NCI-H2081 treated with DMSO at 0.1 percent for 48 hours (cell line): Measurements from ENCODE around the gene SUPT6H.

Experiments used
- DNase-seq: peaks from one replicate; lab custom pipeline; 2025; lab: John Stamatoyannopoulos, UW

Gene SUPT6H

DNA sequence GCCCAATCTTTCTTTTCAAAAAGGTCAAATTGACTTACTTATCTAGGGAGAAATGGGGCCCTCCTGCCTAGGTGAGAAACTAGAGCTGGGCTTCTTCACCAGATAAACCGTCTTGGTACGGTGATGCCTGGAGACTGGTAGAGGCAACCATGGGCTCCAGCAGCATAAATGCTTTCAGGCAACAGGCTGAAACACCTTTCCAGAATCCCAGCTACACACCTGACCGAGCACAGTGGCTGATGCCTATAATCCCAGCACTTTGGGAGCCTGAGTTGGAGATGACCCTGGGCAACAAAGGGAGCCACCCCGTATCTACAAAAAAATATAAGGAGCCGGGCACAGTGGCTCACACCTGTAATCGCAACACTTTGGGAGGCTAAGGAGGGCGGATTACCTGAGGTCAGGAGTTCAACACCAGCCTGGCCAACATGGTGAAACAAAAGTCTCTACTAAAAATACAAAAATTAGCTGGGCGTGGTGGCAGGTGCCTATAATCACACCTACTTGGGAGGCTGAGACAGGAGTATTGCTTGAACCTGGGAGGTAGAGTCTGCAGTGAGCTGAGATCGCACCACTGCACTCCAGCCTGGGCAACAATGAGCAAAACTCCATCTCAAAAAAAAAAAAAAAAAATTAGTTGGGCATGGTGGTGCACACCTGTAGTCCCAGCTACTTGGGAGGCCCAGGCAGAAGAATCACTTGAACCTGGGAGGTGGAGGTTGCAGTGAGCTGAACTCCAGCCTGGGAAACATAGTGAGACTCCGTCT, 89.8 kb downstream of the SUPT6H start:
- no peak for DNase-seq
